ENCODE measurements around the gene EPS15. TPM values are rescaled to one million over a fixed set of nuclear protein-coding genes. Genes with fewer than 3 reads are reported as not detected.
A peak's percentile ranks its signal among the peaks of the same experiment; 100 is the strongest.

The EPS15 gene
- total and polyA plus RNA-seq, 9 of the 15 experiments (the other 6 are each of a cell fraction or from before 2014, with no cell fraction given): 23.1 to 69.0 (median 41.7) TPM

DNA sequence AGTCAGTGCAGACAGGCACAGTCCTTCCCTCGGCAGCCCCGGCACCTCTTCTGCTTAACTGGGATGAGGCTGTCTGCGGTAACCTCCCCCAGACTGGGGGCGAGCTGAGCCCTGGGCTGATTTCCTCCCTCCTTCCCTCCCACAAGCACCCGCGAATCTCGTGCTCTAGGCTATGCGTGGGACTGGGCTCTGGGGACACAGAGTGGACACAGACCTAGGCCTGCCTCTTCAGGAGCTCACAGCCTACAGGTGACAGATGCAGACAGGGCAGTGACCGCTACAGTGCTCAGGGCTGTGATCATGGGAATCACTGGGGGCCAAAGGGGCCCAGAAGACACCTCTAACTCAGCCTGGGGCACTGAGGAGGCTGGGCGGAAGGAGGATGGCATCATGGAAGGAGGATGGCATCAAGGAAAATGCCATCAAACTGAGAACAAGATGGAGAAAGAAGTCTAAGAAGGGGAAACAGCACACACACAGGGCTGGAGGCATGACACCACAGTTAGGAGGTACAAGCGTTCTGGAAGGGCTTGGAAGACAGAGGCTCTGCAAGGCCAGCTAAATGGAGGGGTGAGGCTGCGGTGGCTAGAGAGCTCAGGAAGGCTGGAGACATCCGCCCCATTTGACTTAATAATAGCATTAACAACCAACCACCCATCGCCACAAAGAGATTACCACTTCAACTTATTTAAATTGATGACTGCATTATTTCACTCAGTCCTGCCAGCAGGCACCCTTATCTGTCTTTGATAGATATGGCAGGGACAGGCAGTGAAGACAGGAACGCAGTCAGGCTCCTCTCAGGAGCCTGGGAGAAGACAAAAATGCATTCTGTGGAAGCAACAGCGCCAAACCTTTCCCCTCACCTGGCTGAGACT lies 192.9 kb downstream of the EPS15 start (continued):
- TF ChIP-seq, protein P1, sequence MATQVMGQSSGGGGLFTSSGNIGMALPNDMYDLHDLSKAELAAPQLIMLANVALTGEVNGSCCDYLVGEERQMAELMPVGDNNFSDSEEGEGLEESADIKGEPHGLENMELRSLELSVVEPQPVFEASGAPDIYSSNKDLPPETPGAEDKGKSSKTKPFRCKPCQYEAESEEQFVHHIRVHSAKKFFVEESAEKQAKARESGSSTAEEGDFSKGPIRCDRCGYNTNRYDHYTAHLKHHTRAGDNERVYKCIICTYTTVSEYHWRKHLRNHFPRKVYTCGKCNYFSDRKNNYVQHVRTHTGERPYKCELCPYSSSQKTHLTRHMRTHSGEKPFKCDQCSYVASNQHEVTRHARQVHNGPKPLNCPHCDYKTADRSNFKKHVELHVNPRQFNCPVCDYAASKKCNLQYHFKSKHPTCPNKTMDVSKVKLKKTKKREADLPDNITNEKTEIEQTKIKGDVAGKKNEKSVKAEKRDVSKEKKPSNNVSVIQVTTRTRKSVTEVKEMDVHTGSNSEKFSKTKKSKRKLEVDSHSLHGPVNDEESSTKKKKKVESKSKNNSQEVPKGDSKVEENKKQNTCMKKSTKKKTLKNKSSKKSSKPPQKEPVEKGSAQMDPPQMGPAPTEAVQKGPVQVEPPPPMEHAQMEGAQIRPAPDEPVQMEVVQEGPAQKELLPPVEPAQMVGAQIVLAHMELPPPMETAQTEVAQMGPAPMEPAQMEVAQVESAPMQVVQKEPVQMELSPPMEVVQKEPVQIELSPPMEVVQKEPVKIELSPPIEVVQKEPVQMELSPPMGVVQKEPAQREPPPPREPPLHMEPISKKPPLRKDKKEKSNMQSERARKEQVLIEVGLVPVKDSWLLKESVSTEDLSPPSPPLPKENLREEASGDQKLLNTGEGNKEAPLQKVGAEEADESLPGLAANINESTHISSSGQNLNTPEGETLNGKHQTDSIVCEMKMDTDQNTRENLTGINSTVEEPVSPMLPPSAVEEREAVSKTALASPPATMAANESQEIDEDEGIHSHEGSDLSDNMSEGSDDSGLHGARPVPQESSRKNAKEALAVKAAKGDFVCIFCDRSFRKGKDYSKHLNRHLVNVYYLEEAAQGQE (IDR thresholded peaks at IDR 0.05; ENCODE audit: borderline replicate concordance): no peak
- TF ChIP-seq, protein P1 (CRISPR knock-in tag; IDR thresholded peaks at IDR 0.05; ENCODE audit: low read depth): peak; percentile 55; the same call in 1 of the 2 replicates
- no peak for TF ChIP-seq ZNF561 (CRISPR knock-in tag; conservative IDR thresholded peaks at IDR 0.05)
- no peak for TF ChIP-seq MEF2A (IDR thresholded peaks at IDR 0.05; ENCODE audit: control insufficient read depth, low read depth, low read length)
- no peak for TF ChIP-seq SLC30A9 (CRISPR knock-in tag; IDR thresholded peaks at IDR 0.05)
- TF ChIP-seq E2F3 (CRISPR knock-in tag; IDR thresholded peaks at IDR 0.05): no peak
- TF ChIP-seq ZNF444 (CRISPR knock-in tag; IDR thresholded peaks at IDR 0.05): no peak
- TF ChIP-seq MCM2 (IDR thresholded peaks at IDR 0.05; ENCODE audit: low read depth): no peak
- TF ChIP-seq ZNF224 (CRISPR knock-in tag; IDR thresholded peaks at IDR 0.05): no peak
- no peak for TF ChIP-seq ILF3 (IDR thresholded peaks at IDR 0.05; ENCODE audit: borderline replicate concordance)
- TF ChIP-seq, protein P2, sequence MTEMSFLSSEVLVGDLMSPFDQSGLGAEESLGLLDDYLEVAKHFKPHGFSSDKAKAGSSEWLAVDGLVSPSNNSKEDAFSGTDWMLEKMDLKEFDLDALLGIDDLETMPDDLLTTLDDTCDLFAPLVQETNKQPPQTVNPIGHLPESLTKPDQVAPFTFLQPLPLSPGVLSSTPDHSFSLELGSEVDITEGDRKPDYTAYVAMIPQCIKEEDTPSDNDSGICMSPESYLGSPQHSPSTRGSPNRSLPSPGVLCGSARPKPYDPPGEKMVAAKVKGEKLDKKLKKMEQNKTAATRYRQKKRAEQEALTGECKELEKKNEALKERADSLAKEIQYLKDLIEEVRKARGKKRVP (CRISPR knock-in tag; IDR thresholded peaks at IDR 0.05): 0 out of 2 replicates have a peak, but pooled peaks have one; percentile 5
- TF ChIP-seq, protein P3, sequence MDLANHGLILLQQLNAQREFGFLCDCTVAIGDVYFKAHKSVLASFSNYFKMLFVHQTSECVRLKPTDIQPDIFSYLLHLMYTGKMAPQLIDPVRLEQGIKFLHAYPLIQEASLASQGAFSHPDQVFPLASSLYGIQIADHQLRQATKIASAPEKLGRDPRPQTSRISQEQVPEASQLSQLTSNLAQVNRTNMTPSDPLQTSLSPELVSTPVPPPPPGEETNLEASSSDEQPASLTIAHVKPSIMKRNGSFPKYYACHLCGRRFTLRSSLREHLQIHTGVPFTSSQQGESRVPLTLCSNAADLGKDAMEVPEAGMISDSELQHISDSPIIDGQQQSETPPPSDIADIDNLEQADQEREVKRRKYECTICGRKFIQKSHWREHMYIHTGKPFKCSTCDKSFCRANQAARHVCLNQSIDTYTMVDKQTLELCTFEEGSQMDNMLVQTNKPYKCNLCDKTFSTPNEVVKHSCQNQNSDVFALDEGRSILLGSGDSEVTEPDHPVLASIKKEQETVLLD (IDR thresholded peaks at IDR 0.05): 0 out of 2 replicates have a peak, but pooled peaks have one; percentile 29
- no peak for TF ChIP-seq NFE2 (IDR thresholded peaks at IDR 0.05; ENCODE audit: low read depth)
- TF ChIP-seq SETDB1 (IDR thresholded peaks at IDR 0.05; ENCODE audit: low read length): no peak
- TF ChIP-seq RAD21 (CRISPR knock-in tag; conservative IDR thresholded peaks at IDR 0.05 in 1 of 2, IDR thresholded peaks at IDR 0.05 in 1 of 2): no peak
- TF ChIP-seq RBM22 (IDR thresholded peaks at IDR 0.05; ENCODE audit: low read depth, low read length, poor library complexity, severe bottlenecking): no peak
- TF ChIP-seq EHMT2 (IDR thresholded peaks at IDR 0.05): no peak
- TF ChIP-seq GTF2E2 (tag; IDR thresholded peaks at IDR 0.05): no peak
- TF ChIP-seq KLF10 (CRISPR knock-in tag; IDR thresholded peaks at IDR 0.05): no peak

All from K562 (cell line).